ENCODE measurements around the gene EEA1. TPM values are rescaled to one million over a fixed set of nuclear protein-coding genes. Genes with fewer than 3 reads are reported as not detected.

The EEA1 gene
- total RNA-seq, 1 donor from 2014 or later, result 41.8 TPM

GRCh38 chr12:92861381-92861780 lies 67.7 kb downstream of the EEA1 start:
- Mint-ChIP-seq H3K4me1 (ENCODE audit: low read depth) (peaks cover 3% of the 10 kb centered on the region), H3K36me3 (ENCODE audit: low read depth) (peaks cover 26% of the 10 kb centered on the region), H3K27ac (ENCODE audit: unreplicated experiment) (no peak overlapping the region), H3K4me3 (ENCODE audit: unreplicated experiment) (no peak overlapping the region), H3K9me3 (ENCODE audit: low read depth) (peaks cover 3% of the 10 kb centered on the region), H3K27me3 (ENCODE audit: low read depth) (no peaks in the 10 kb centered on the region)
- no peak for DNase-seq (ENCODE audit: low spot score)
- TF ChIP-seq, protein P1, sequence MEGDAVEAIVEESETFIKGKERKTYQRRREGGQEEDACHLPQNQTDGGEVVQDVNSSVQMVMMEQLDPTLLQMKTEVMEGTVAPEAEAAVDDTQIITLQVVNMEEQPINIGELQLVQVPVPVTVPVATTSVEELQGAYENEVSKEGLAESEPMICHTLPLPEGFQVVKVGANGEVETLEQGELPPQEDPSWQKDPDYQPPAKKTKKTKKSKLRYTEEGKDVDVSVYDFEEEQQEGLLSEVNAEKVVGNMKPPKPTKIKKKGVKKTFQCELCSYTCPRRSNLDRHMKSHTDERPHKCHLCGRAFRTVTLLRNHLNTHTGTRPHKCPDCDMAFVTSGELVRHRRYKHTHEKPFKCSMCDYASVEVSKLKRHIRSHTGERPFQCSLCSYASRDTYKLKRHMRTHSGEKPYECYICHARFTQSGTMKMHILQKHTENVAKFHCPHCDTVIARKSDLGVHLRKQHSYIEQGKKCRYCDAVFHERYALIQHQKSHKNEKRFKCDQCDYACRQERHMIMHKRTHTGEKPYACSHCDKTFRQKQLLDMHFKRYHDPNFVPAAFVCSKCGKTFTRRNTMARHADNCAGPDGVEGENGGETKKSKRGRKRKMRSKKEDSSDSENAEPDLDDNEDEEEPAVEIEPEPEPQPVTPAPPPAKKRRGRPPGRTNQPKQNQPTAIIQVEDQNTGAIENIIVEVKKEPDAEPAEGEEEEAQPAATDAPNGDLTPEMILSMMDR (IDR thresholded peaks at IDR 0.05), result no peak

- Mint-ChIP-seq H3K4me3 (ENCODE audit: unreplicated experiment) (no peak overlapping the region), H3K27ac (ENCODE audit: unreplicated experiment) (peak overlapping the region; percentile 3)
Observed at GRCh38 chr12:92860521-92860920, 68.6 kb downstream of the EEA1 start.

DNA sequence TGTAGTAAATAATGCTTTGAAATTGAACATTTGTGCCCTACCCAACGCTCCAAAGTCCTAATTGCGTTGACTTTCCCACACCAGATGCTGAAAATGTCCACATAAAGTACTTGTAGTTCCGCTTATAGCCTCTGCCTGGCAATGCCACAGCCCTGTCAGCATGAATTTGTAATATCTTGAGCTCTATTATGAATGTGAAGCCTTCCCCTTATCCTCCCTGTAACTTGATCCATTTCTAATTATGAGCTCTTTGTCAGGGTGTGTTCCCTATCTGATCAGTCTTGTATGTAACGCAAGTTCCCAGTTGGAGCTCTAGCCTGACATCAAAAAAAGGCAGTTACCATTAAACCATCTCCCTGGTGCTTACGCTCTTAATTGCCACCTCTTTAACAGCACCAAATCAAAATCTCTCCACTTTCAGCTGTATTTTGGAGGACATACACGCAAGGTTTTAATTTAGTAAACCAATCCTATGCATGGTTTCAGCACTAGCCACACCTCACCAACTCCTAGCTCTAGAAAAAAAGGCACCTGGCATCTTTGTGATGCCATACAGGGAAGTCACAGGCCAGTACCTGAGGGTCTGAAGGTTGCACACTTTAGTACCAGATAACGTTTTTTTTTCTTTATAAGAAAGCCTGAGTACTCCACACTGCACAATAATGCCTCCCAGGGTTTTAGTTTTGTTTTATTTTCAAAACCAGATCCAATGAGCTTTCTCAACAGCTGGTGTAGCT lies 69.3 kb downstream of the EEA1 start:
- Mint-ChIP-seq H3K4me3 (ENCODE audit: unreplicated experiment) (no peak overlapping the region), H3K4me1 (ENCODE audit: low read depth) (peaks cover 3% of the 10 kb centered on the region), H3K27me3 (ENCODE audit: low read depth) (no peaks in the 10 kb centered on the region), H3K36me3 (ENCODE audit: low read depth) (peaks cover 26% of the 10 kb centered on the region), H3K9me3 (ENCODE audit: low read depth) (peaks cover 3% of the 10 kb centered on the region), H3K27ac (ENCODE audit: unreplicated experiment) (no peak overlapping the region)
- TF ChIP-seq, protein P1 (IDR thresholded peaks at IDR 0.05), result no peak
- no peak for DNase-seq (ENCODE audit: low spot score)

More at GRCh38 chr12:92860521-92860920, 68.6 kb downstream of the EEA1 start:
- Mint-ChIP-seq H3K27me3 (ENCODE audit: low read depth) (no peaks in the 10 kb centered on the region), H3K9me3 (ENCODE audit: low read depth) (peaks cover 3% of the 10 kb centered on the region), H3K4me1 (ENCODE audit: low read depth) (peaks cover 3% of the 10 kb centered on the region), H3K36me3 (ENCODE audit: low read depth) (peaks cover 26% of the 10 kb centered on the region)
- TF ChIP-seq, protein P1 (IDR thresholded peaks at IDR 0.05), result no peak
- no peak for DNase-seq (ENCODE audit: low spot score)

DNA sequence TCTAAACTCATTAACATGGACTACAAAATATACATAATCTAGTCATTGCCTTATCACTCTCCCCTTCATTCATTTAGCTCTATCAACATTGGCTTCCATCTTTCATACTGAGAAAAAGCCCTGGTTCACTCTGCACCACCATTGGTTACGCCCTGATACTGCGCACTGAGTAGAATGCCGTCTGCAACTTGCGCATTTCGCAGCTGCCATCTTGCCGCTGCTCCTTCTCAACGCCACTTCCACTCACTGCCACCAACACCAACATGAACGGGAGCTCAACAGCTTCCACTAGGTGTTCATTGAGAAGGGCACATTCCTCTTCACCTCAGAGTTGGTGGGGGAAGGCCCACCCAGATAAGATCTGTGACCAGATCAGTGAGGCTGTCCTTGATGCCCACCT lies 71.3 kb downstream of the EEA1 start:
- H3K27me3 Mint-ChIP-seq (ENCODE audit: low read depth), result no peaks in the 10 kb centered on the region
- no peak for DNase-seq (ENCODE audit: low spot score)
- peaks cover 3% of the 10 kb centered on the region for H3K9me3 Mint-ChIP-seq (ENCODE audit: low read depth)
- TF ChIP-seq, protein P1 (IDR thresholded peaks at IDR 0.05), result no peak
- H3K4me1 Mint-ChIP-seq (ENCODE audit: low read depth), result peaks cover 3% of the 10 kb centered on the region
- H3K36me3 Mint-ChIP-seq (ENCODE audit: low read depth), result peaks cover 24% of the 10 kb centered on the region
- H3K4me3 Mint-ChIP-seq (ENCODE audit: unreplicated experiment), result no peak overlapping the region
- H3K27ac Mint-ChIP-seq (ENCODE audit: unreplicated experiment), result no peak overlapping the region

- H3K4me3 Mint-ChIP-seq (ENCODE audit: unreplicated experiment), result no peak overlapping the region
- H3K27ac Mint-ChIP-seq (ENCODE audit: unreplicated experiment), result no peak overlapping the region
- H3K9me3 Mint-ChIP-seq (ENCODE audit: low read depth), result peaks cover 3% of the 10 kb centered on the region
- peaks cover 20% of the 10 kb centered on the region for H3K36me3 Mint-ChIP-seq (ENCODE audit: low read depth)
- no peak for DNase-seq (ENCODE audit: low spot score)
- no peaks in the 10 kb centered on the region for H3K27me3 Mint-ChIP-seq (ENCODE audit: low read depth)
- peaks cover 16% of the 10 kb centered on the region for H3K4me1 Mint-ChIP-seq (ENCODE audit: low read depth)
- TF ChIP-seq, protein P1 (IDR thresholded peaks at IDR 0.05), result no peak
Observed at GRCh38 chr12:92854344-92854743, 74.8 kb downstream of the EEA1 start.
